ENCODE data around the gene ERCC6.

DNA sequence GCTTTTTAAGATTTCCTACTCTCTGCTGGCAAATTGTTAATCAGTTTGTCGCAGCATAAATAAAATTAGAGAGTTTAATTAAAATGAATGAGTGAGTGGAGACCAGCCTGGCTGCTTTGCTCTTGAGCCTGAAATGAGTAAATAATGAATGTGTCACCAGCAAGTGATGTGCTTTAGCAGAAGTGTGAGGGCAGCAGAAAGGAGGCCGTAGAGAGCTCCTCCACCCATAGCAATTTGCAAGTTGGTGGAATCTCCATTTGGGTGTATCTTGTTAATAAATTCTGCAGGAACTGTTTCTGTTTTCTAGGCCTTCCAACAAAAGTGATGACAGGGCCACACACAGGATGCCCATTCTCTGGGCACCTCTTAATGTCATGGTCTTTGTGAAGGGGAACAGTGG, 18.8 kb upstream of the ERCC6 start:
- TF ChIP-seq CTCF (IDR thresholded peaks at IDR 0.05) (no peak), POLR2A (IDR thresholded peaks at IDR 0.05) (no peak)
